Activated CD8-positive, alpha-beta memory T cell treated with anti-CD3 and anti-CD28 coated beads, Interleukin-2, amount 50 U/mL, for 4 hours (primary cell): ENCODE measurements around the gene STAT5B.

Experiments
- DNase-seq: peaks from one replicate; pipeline ENCODE4 v3.0.0-alpha.2; 2020

STAT5B gene

GRCh38 chr17:42284566-42284965 lies 8.4 kb upstream of the STAT5B start:
- no peak for DNase-seq

DNA sequence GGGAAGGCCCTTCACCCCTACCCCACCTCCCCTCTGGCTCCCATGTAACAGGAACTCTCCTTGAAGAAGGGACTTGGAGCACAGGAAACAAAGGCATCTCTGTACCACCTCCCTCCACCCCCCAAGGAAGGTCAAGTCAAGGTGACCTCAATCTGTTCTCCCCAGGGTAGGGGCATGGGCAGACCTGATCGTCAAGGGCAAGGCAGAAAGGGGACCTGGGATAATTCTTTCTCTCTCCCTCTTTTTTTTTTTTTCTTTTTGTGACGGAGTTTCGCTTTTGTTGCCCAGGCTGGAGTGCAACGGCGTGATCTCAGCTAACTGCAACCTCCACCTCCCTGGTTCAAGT lies 7.8 kb upstream of the STAT5B start:
- DNase-seq, result no peak

DNA sequence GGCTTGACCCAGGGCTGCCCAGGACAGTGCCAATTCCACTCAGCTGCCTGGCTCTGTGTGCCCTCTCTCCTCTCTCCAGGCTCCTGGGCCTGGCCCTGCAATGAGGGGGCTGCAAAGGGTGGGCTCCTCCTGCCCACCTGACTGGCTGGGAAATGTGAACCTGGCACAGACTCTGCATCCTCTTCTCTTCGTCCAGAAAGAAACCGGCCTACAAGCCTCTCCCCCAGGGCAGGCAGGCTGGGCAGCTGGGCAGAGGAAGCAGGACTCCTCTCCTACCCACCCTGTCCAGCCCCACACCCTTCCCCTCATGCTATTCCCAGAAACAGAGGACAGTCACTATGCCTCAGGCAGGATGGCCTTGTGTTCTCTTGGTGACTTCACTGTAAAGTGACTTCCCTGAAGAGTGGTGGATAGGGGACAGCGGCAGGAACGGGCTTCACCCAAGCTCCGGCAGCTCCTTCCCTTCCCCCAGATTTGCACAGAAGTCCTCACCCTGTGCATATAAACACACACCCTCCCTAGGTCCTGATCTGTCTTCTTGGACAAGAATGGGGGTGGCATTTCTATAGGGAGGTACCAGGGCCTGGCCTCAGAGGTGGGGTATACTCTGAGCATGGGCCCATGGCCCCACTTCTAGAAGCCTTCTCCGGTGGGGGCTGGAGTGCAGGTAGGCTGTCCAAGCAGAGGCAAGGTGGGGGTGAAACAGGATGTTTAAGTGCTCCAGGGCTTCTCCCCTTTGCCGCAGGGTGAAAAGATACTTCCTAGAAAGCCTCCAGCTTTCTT lies 7.2 kb upstream of the STAT5B start:
- no peak for DNase-seq

GRCh38 chr17:42282478-42283080 lies 6.4 kb upstream of the STAT5B start:
- DNase-seq, result no peak

- DNase-seq, result no peak
Measured at GRCh38 chr17:42281571-42282096, 5.4 kb upstream of the STAT5B start.

DNA sequence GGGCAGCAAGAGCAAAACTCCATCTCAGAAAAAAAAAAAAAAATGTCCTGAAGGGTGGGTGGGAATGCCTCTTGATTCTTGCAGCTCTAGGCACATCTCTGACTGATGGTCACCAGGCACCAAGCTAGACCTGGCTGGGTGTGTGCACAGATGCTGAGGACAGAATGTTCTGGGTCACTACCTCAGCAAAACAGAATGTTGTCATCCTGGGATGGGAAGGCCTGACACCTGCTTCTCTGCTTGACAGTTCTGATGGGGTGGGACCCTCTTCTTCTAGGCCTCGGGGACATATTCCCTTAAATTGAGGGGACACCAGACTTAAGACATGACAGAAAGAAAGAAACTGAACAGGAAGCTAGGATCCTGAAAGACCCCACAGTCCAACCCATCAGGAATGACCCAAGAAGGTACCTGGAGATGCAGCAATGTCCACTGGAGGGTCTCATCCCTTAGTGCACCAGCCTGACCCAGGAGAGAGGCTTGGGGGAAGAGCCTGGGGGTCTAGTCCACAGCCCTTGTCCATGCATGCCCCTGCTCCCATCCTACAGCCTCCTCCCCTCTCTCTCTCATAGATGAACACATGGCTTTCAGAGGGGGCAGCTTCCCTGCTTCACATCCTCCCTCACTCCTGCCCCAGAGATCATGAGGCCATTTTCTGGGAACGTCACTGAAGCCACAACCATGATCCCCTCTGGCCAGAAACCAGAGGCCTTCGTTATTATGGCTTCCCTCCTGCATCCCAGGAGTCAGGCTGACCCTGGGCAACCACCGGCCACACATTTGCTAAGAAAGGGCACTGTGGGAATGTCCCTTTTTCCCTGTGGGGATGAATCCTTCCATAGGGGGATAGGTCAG lies 3.8 kb upstream of the STAT5B start:
- no peak for DNase-seq

DNA sequence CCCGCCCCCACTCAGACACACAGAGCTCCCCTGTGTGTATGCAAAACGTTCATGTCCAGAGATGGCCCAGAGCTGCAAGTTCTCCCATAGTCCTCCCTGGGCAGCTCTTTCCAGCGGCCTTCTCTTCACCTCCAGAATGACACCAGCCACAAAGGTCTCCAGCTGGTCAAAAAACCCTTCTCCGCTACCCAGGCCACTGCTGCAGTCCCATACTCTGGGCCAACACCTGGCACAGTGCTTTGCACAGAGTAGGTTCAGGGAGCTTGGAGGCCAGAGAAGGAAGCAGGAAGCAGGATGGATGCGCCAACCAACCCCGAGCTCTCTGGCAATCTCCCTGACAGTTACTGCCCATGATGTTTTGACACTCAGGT lies 1.1 kb upstream of the STAT5B start:
- no peak for DNase-seq

DNA sequence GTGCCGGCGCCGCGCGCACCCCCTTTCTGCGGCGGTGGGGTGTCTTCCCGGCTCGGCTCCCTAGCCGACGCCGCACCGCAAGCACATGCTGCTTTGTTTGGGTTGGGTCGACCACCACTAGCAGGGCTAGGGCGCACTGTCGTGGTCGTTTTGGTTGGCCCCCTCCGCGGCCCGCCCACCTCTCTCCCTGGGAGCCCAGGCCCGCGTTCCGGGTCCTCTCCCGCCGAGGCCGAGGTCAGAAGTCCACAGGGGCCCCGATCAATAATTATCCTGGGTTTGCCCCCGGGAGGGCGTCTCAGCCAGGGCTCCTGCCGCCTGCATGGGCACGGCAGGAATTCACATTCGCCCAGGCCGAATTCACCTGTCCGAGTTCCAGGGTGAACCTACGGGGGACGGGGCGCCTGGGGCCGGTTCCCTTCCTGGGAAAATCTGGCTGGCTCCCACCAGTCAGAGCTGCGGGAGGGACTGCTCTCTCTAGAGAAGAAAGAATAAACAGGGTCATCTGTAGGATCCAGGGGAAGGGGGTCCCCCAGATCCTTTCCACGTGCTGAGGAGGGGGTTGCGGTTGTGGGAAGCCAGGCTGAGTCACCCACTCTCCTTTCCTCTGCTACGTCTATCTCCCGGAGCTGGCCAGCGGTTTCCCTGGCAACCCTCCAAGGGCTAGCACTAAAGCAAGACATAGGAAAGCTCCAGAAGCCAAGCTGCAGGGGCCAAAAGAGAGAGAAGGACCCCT lies 584 bp upstream of the STAT5B start:
- no peak for DNase-seq

GRCh38 chr17:42275527-42276358 lies 448 bp downstream of the STAT5B start:
- peak; percentile 65 for DNase-seq

DNA sequence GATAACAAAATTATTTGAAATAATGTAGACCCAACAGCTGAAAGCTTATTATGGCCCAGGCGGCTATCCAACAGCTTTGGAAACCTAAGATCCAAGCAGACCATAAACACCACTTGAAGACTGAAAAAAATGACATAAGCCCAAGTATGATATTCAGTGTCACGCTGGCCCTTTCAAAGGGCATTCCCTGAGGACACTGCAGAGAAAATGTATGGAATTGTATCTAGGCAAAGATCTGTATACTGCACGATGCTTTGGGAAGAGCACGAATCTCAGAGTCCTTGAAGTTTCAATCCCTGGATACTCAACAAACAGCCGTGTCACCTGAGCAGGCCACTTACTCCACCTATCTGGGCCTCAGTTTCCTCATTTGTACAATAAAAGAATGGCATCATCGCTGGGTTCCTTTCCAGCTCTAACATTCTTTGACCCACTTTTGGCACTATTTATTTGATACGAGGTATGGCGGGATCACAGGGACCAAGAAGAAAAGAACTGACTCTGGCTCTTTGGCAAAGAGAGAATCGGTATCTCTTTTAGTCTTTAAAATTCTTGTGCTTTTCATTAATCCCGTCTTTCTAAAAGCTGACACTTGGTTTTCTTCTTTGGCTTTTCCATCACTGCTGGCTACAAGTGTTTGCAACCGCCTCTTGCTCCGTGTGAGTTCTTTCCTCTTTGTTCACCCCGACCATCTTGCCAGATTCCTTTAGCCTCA lies 1.2 kb downstream of the STAT5B start:
- no peak for DNase-seq

- DNase-seq, result no peak
Measured at GRCh38 chr17:42274253-42274542, 2.0 kb downstream of the STAT5B start.

DNA sequence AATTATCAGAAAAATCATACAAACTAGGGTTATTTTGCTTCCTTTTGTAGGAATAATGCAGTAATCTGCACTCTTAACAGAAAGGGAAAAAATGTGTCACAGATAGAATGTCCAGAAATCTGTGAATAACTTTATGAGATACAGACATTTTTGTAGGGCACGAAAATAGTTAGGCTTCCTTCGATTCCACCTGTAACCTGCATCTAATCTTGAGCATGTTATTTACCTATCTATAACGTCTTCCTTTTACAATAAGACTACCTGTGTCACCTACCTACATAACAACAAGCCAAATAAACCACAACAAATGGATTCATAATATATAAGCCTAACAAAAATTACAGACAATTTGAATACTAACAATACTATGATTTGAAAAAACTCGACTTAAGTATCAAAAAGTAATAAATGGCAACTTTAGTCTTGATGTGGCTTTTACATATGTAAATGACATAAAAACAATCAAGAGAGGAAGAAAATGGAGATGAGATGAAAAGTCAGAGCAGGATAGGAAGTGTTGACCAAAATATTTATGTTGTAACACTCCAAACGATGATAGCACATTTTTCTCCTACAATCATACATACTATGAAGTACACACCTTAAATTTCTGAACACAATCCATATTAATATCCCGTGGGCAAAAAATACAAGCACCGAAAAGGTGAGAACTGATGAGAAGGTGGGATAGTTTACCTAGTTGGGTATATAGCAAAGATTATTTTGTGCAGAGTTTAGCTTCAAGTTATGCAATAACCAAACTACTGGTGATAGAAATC lies 2.5 kb downstream of the STAT5B start:
- DNase-seq, result no peak

- DNase-seq, result no peak
Measured at GRCh38 chr17:42272162-42272907, 3.9 kb downstream of the STAT5B start.

DNA sequence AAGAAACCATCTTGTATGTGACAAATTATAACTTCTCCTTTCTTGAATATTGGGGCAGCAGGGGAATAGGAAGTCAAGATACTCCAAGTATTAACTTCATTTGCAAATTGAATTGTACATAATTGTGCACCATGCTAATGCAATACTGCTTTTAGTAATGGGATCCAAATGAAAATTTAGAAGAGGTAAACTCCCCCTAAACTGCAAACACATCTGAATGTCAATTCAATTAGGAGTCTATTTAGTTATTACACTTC lies 4.5 kb downstream of the STAT5B start:
- no peak for DNase-seq

GRCh38 chr17:42271006-42271778 lies 5.0 kb downstream of the STAT5B start:
- DNase-seq, result no peak

DNA sequence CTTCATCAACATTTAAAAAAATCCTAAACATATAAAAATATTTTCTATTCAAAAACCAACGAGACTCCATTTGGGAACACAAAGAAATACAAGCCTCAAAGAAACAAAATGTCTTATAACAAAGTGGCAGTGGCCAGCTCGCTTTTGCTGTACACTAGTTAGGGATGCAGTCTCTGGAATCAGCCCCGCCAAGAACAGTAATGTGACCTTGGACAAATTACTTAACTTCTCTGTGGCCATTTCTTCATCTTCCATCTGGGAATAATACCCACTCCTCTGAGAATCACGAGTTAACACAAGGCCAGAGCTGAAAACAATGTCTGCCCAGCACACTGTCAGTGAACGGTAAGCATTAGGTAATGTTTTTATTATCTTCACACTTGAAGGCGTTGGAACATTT lies 5.6 kb downstream of the STAT5B start:
- no peak for DNase-seq

GRCh38 chr17:42270170-42270535 lies 6.0 kb downstream of the STAT5B start:
- no peak for DNase-seq

DNA sequence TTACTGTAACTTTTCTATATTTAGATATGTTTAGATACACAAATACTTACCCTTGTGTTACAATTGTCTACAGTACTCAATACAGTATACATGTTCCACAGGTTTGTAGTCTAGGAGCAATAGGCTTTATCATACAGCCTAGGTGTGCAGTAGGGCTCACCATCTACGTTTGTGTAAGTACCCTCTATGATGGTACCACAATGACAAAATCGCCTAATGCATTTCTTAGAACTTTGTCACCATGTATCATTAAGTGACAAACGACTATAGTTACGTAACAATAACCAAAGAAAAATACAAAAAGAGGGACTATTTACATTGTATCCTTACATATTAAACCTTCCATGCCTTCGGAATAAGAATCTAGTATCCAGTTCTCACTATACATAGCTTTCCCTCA lies 8.0 kb downstream of the STAT5B start:
- DNase-seq, result no peak

DNA sequence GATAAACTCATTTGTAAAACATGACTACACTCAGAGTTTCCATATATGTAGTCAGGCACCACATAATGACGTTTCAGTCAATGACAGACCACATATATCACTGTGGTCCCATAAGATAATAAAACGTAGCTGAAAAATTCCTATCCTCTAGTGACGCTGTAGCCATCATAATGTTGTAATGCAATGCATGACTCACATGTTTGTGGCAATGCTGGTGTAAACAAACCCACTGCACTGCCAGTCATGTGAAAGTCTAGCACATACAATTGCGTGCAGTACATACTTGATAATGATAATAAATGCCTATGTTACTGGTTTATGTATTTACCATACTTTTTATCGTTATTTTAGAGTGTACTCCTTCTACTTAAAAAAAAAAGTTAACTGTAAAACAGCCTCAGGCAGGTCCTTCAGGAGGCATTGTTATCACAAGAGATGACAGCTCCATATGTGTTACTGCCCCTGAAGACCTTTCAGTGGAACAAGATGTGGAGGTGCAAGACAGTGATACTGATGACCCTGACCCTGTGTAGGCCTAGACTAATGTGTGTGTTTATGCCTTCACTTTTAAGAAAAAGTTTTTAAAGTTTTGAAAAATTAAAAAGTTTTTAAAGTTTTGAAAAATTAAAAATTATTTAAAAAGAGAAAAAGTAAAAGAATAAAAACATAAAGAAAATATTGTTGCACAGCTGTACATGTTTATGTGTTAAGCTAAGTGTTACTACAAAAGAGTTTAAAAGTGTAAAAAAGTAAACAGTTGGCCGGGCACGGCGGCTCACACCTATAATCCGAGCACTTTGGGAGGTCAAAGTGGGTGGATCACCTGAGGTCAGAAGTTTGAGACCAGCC lies 9.0 kb downstream of the STAT5B start:
- DNase-seq, result peak; percentile 39
